Middle frontal gyrus (tissue), 1 donor: ENCODE results near the gene ZNF207.
A peak's percentile ranks its signal among the peaks of the same experiment; 100 is the strongest.
"Not testable (repeated sequence)": the region's sequence is repeated elsewhere in the genome, so short reads cannot be mapped to it uniquely, and the experiment has no call there.

Experiments
- DNase-seq: peaks from one replicate; pipeline ENCODE4 v3.0.0-alpha.2; 2015; ENCODE audit warnings: low spot score; ENCODE audit errors: extremely low spot score

The ZNF207 gene

GRCh38 chr17:32335046-32335445, 14.9 kb upstream of the ZNF207 start:
- DNase-seq, result no peak

DNA sequence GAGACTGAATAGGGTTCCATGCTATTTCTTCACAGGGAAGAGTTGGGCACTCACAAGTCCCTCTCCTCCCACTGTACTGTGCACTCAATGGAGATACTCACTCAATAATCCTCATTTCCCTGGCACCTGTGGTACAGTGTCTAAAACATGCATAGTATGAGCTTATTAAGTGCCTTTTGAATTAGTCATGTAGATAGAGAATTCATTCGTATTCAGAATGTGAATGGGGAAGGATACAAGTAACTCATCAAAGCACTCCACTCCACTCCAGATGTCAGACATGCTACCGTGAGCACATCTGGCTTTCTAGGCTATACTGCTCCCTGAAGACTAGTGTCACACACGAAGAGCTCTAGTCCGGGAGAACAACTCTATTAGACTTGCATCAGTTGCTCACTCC, 14.3 kb upstream of the ZNF207 start:
- DNase-seq, result no peak

DNA sequence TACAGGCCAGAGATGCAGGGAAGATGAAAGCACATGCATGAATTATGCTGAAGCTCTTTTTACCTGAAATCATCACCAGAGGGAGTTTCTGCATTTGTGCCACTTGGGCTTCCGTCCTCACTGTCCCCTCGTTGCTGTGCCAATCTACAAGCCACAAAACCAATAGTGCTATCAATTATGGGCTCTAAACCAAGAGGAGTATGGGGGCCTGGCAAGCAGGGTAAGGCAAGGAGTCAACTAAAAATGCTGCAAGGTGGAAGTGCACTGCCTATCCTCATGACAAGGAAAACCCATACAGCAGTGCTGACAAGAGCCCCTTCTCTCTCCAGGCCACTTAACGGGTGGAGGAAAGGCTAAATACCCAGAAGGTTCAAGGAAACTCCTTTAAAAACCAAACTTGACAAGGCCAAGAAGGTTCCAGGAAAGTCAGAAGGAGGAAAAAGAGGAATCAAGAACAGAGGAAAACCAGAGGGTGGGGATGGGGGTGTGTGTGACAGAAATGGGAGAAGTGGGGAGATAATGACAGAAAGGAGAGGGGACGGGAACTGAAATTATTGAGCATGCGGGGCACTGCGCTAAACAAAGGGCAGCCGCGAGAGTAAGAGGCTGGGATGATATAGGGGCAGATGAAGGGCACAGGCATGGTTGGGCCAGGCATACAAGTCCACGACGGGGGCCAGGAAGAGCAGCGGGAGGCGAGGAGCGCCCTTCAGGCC, 8.7 kb upstream of the ZNF207 start:
- DNase-seq, result no peak

DNA sequence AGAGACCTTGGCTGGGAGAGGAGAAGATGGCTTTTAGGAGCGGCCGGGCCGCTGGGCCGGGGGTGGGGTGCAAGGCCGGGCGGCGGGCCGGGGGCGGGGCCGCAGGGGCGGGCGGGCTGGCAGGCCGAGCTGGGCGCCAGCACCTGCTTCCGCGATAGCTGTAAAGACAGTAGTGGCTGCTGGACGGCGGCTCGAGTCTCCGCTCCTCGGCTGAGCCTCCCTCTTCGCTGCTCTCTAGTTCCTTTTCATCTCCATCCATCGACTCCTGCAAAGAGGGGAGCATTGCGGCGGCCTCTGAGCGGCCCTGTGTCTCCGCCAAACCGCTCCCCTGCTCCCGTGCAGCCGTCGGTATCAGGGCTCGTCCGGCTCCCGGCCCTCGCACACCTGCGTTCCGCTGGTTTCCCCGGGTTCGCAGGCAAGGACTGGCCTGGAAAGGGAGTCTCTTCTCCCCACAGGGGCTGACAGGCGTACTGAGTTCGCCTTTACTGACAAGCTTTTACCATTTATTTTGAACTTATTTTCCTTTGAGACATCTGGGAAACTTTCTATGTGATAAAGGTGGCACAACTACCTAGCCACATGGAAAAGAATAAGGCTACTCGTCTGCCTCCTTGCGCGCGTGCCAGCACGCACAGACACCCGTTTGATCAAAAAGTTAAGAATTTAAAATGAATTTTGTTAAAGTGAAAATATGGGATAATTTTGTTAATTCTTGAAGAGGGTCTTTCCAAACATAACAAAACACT, 7.9 kb upstream of the ZNF207 start, which contains the start of gene C17orf75:
TSS of gene C17orf75 (minus strand) at position 317 of the 746 bp plus-strand sequence. CDS start at position 283, 34 bp downstream.
- DNase-seq, result peak; percentile 47

GRCh38 chr17:32342603-32343325, 7.2 kb upstream of the ZNF207 start:
- DNase-seq, result no peak

GRCh38 chr17:32345951-32346600, 3.9 kb upstream of the ZNF207 start:
- no peak for DNase-seq

DNA sequence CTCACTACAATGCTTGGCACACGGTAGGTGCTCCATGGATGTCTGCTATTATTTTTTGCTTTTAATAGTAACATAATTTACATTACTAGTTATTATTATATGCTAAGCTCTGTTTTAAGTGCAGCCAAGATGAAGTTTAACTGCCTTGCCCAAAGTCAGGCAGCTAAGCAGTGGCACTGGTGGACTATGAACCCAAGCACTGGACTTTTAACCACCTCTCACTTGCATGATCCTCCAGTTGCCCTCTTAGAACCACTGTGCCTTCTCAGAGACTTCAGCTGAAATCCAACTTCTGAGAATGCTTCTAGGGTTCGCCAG, 1.5 kb upstream of the ZNF207 start:
- no peak for DNase-seq

DNA sequence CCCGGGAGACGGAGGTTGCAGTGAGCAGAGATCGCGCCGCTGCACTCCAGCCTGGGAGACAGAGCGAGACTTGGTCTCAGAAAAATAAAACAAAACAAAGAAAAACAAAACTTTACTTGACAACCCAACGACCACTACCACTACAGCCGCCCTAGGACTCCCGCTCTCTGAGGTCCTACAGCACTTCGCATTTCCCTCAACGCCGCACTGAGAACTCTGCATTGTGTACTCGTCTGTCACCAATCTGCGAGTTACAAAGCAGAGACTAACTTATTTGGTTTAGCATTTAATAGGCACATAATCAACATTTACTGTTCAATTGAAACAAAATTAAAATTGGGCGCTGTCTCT, 479 bp upstream of the ZNF207 start:
- no peak for DNase-seq

DNA sequence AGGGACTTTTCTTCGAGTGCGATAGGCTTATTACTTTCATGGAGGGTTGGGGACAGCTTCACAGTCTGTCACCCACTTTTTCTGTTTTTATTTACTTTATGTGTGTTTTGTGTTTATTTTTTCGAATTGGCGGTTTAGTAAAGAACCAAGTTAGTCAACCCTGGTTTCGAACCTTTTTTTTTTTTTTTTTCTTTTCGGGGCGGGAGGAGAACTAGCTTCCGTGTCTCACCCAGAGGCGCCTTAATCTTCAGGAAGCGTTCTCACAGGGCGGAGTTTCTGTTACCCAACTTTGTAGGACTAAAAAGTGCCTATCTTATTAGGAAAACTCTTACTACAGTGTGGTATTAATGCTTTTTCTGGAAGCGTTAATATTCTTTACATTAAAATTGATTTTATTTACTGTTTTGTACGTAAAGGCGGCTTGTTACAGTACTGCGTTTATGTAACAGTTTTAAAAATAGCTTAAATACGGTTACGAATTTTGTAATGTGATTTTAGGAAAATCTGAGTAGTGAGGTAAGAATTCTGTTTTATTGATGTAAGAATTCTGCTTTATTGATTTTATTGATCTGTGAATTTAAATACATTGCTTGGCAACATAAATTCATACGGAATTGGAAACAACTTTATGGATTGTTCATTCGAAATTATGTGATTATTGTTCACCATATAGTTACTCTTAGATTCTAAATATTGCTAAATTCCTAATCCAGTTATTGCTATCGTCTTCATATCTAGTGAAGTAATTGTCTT, 885 bp downstream of the ZNF207 start:
- no peak for DNase-seq

DNA sequence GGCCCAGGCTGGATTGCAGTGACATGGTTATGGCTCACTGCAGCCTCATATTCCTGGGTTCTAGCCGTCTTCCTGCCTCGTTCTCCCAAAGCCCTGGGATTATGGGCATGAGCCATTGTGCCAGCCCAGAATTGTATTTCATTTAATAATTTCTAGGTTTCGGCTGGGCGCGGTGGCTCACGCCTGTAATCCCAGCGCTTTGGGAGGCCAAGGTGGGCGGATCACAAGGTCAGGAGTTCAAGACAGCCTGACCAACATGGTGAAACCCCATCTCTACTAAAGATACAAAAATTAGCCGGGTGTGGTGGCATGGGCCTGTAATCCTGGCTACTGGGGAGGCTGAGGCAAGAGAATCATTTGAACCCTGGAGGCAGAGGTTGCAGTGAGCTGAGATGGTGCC, 2.8 kb downstream of the ZNF207 start:
- DNase-seq, result not testable (repeated sequence)

- DNase-seq, result no peak
These were observed 5.9 kb downstream of the ZNF207 start for GRCh38 chr17:32355649-32356377.

DNA sequence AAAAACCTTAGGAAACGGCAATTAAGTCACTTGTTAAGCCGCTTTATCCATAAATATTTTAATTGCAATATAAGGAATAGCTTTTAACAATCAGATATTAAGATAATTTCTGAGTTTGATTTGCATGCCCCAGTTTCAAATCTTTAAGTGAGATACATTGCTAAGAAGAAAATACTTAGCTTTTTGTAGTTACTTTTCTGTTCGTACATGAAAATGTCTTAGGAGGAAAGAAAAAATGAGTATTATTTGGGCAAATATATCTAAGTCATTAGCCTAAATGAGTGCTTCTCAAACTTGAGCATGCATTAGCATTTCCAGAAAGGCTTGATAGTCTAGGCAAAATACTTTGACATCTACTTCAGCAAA, 6.4 kb downstream of the ZNF207 start:
- no peak for DNase-seq

GRCh38 chr17:32356750-32357149, 6.8 kb downstream of the ZNF207 start:
- no peak for DNase-seq

- no peak for DNase-seq
These were observed 7.7 kb downstream of the ZNF207 start for GRCh38 chr17:32357615-32358014.

DNA sequence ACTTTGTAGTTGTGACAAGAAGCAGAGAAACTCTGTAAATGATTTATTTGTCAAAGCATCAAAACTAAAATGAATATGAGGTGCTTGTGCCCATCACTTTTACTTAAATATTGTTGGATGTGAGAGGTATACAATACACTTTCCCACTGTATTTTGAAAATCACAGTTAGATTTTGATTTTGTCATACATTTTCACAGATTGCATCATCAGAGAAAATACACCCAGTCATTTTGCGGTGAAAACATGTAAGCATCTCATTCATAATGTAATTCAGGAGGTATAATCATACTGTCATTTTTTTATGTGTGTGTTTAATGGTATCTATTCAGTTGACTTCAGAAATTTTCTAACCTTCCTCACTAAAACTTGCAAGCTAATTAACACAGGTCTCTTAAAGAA, 11.3 kb downstream of the ZNF207 start:
- no peak for DNase-seq

DNA sequence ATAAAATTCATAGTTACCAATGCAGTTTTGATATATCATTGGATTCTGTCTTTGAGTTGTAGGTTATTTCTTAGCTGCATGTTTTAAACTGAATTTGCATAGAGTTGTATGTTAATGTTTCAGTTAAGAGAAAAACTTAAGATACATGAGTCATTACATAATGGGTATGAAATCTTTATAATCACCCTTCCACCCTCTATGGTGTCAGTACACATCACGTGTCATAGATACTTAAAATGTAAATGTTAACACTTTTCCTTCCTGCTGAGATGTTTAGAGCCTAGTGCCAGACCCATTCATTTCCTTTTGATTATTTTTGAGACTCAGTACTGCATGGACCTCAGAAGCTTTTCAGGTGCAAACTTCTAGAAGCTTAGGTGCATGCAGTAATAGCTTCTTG, 20.5 kb downstream of the ZNF207 start:
- no peak for DNase-seq

DNA sequence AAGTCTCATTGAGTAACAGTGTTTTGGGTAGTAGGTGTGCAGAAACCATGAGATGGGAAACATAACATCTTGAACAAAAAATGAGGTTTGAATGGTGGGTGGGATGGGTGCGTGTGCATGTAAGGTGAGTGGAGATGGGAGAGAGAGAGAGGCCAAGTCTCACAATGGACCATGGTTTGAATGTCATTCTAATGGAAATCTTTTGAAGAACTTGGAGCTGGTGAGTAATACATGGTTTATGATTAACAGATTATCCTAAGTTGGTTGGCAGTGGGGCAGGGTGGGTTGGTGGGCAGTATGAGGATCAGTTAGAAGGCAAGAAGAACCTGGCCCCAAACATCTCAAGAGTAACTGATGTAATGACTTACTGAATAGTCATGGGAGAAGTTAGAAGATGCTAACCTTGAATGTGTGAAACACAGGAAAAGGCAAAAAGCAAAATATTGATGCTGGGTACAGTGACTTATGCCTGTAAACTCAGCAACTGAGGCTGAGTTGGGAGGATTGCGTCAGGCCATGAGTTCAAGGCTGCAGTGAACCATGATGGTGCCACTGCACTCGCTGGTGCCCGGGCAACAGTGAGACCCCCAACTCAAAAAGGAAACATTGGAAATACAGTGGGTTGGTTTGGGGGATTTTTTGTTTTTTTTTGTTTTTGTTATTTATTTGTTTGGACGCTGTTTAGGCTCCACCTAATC, 32.7 kb downstream of the ZNF207 start:
- no peak for DNase-seq

DNA sequence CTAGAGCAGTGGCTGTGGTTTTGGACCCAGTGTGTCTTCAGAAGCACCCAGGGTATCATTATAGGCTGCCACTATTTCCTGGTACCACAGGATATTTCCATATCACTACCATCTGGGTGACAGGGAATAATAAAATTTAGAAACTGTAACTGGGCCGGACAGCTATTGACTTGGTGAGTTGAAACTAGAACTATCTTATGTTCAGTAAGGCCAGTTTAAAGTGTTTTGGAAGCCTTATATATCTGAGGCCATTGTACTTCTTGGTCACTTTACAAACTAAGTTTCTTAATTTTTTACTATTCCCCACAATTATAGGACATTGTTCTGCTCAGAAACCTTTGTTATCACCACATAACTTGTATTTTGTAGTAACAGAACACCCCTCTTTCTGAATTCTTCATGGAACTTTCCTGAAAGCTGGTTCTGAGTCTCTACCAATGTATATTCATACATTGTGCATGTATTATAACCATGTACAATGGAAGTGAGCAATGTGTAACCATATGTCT, 34.0 kb downstream of the ZNF207 start:
- no peak for DNase-seq

DNA sequence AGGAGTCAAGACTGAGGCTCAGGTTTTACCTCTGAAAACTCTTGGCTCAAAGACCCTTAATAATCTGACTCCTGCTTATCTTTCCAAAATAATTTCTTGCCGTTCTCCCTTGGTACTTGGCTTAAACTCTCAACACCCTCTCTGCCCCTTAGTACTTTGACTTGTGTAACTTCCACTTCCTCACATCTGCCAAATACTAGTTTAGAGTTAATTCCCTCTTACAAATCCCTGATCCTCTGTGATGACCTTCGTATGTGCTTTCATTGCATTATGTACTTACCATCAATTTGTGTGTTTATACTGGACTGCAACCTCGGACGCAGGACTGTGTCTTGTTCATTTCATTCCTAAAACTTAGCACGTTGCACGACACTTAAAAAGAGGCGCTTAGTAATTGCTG, 35.2 kb downstream of the ZNF207 start:
- no peak for DNase-seq

DNA sequence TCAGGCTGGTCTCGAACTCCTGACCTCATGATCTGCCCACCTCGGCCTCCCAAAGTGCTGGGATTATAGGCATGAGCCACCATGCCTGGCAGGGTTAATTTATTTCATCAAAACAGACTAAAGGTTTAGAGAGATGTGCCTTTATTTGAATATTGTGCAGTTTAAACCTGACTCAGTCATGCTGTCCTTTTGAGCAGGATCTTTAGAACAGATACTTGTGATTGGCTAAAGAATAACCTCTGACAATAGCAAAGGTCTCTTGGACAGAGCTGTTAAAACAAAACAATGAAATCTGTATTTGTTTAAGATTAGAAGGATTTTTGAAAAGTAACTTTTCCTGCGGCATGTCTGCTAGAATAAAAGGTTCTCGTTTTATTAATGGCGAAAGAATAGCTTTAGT, 36.0 kb downstream of the ZNF207 start:
- DNase-seq, result no peak
